ENCODE results near the gene ATAD5. TPM values are rescaled to one million over a fixed set of nuclear protein-coding genes. Genes with fewer than 3 reads are reported as not detected.

ATAD5 gene
- total and polyA plus RNA-seq, 8 donors, result 0.15 to 9.7 (median 0.97) TPM

- intact Hi-C loops (cut with DNase I; ENCODE audit: low total_unique reads), result no loop called here
These were observed 82.2 kb downstream of the ATAD5 start for GRCh38 chr17:30913955-30914354.

GRCh38 chr17:30915833-30916611 is 84.3 kb downstream of the ATAD5 start:
- Histone ChIP-seq H3K27ac (no peak overlapping the region), H3K4me1 (peaks cover 0 to under 1% (median 0%) of the 10 kb centered on the region in 4 donors), H3K27me3 (no peaks in the 10 kb centered on the region), H3K9me3 (no peaks in the 10 kb centered on the region), H3K36me3 (no peaks in the 10 kb centered on the region), H3K4me3 (no peak overlapping the region)
- intact Hi-C loops (cut with DNase I; ENCODE audit: low total_unique reads), result no loop called here
- WGBS, 5 donors, result 56 to 62% (median 60%) methylated on average over 5 of the region's 5 CpGs
- TF ChIP-seq CTCF (IDR thresholded peaks at IDR 0.05), result no peak
- no peak for TF ChIP-seq EP300 (IDR thresholded peaks at IDR 0.05)
- TF ChIP-seq POLR2A (IDR thresholded peaks at IDR 0.05), result no peak
- TF ChIP-seq POLR2AphosphoS5 (IDR thresholded peaks at IDR 0.05), result no peak
- DNase-seq, result no peak

More at GRCh38 chr17:30913955-30914354, 82.2 kb downstream of the ATAD5 start:
- Histone ChIP-seq H3K4me1 (no peaks in the 10 kb centered on the region), H3K27ac (no peak overlapping the region), H3K27me3 (no peaks in the 10 kb centered on the region), H3K9me3 (no peaks in the 10 kb centered on the region), H3K36me3 (no peaks in the 10 kb centered on the region), H3K4me3 (no peak overlapping the region)
- TF ChIP-seq CTCF (IDR thresholded peaks at IDR 0.05), result no peak
- no peak for TF ChIP-seq POLR2AphosphoS5 (IDR thresholded peaks at IDR 0.05)
- DNase-seq, result no peak

GRCh38 chr17:30917050-30917449 is 85.3 kb downstream of the ATAD5 start:
- Histone ChIP-seq H3K4me3 (no peak overlapping the region), H3K36me3 (no peaks in the 10 kb centered on the region), H3K9me3 (no peaks in the 10 kb centered on the region), H3K4me1 (peaks cover 5 to 11% (median 7%) of the 10 kb centered on the region in 4 donors), H3K27me3 (peaks cover 0 to 8% (median 5%) of the 10 kb centered on the region in 3 donors), H3K27ac (no peak overlapping the region)
- intact Hi-C loops (cut with DNase I; ENCODE audit: low total_unique reads), result no loop called here
- TF ChIP-seq EP300 (IDR thresholded peaks at IDR 0.05) (no peak), CTCF (IDR thresholded peaks at IDR 0.05) (no peak), POLR2AphosphoS5 (IDR thresholded peaks at IDR 0.05) (no peak), POLR2A (IDR thresholded peaks at IDR 0.05) (no peak)
- no peak for DNase-seq

GRCh38 chr17:30920282-30920681 is 88.5 kb downstream of the ATAD5 start:
- 48 to 64% (median 55%) methylated on average over 4 of the region's 4 CpGs for WGBS, 5 donors
- no peaks in the 10 kb centered on the region for H3K36me3 ChIP-seq
- H3K27ac ChIP-seq, result no peak overlapping the region
- TF ChIP-seq POLR2AphosphoS5 (IDR thresholded peaks at IDR 0.05), result no peak
- no peak for TF ChIP-seq CTCF (IDR thresholded peaks at IDR 0.05)
- no peak for TF ChIP-seq EP300 (IDR thresholded peaks at IDR 0.05)
- no peak for TF ChIP-seq POLR2A (IDR thresholded peaks at IDR 0.05)
- H3K9me3 ChIP-seq, result no peaks in the 10 kb centered on the region
- H3K4me3 ChIP-seq, result no peak overlapping the region
- peaks cover 13 to 21% (median 16%) of the 10 kb centered on the region in 4 donors for H3K4me1 ChIP-seq
- intact Hi-C loops (cut with DNase I; ENCODE audit: low total_unique reads), result no loop called here
- DNase-seq, result peak in 1 of 2 donors; percentile 16
- H3K27me3 ChIP-seq, result peaks cover 0 to 34% (median 18%) of the 10 kb centered on the region in 3 donors

All from stomach (tissue), 9 donors.